Measurements from ENCODE around the gene ENPP1.

Gene ENPP1

GRCh38 chr6:131917763-131918649 is 110.2 kb downstream of the ENPP1 start:
- DNase-seq: no peak

DNA sequence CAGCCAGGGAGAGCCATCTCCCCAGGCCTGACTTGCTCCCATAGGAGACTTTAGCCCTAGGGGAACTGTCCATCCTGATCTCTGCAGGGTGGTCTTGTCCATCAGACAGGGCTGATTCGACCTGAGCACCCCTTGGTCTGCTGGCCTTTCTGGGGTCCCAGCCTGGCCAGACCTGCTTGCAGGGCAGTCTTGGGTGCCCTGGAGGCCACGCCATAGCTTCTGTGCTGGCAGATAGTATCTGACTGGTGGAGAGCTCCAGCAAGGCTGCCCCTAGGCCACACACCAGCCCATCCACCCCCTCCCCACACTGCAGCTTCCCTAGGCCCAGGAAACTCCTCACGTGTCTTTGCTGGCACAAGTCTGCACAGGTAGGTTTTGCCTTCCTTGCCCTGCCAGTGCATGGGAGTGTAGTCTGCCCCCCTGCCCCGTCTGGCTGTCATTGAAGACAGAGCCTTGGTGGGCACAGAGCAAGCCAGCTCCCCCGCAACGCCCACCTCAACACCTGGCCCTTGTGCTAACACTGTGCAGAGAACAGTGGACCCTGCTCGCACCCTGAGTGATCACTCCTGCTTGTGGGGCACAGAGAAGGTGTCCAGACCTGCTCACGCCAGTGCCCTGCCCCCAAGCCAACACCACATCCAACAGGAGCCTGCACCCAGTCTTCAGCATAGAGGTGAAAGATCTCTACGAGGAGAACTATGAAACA is 111.0 kb downstream of the ENPP1 start:
- no peak for DNase-seq

GRCh38 chr6:131920656-131921055 is 112.8 kb downstream of the ENPP1 start:
- DNase-seq: no peak

DNA sequence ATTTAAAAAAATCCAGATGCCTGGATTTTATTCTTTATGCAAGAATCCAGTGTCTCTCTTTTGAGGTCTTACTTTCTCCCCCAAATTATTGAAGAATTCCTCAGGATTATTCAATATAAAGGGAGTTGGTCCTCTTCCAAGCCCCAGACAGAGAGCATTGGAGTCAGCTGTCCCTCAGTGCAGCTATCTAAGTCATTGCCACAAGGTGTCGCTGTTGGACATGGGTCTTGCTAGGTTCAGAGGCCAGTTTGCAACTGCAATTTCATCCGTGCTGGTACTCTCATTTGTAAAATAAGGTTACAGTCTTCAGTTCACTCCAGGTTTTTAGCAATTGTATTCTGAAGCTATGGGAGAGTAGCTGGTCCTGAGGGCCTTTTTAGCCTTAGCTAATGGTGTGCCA is 115.5 kb downstream of the ENPP1 start:
- no peak for DNase-seq

DNA sequence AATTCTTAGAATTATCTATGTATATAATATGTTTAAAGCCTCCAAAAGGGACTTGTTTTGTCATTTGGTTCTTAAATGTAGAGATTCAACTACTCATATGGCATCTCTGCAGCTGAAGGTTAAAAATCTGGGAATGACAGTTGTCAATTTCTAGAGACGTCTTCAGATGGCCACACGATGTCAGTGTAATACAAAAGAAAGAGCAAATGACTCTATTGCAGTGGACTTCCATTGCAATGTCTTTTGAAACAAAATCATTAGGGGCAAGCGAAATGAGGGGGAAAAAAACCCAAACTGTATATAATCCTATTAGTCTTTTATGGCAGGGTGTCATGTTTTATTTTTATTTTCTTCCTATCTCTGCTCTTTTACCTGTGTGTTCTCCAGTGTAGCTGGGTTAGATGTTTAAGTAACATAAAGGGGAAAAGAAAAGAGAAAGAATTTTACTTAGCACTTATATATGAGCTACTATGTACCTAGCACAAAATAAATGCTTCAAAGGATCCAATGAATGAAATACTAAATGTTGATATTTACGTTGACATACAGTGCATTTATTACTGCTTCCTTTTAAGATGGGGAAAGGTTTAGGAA is 117.2 kb downstream of the ENPP1 start:
- DNase-seq: no peak

DNA sequence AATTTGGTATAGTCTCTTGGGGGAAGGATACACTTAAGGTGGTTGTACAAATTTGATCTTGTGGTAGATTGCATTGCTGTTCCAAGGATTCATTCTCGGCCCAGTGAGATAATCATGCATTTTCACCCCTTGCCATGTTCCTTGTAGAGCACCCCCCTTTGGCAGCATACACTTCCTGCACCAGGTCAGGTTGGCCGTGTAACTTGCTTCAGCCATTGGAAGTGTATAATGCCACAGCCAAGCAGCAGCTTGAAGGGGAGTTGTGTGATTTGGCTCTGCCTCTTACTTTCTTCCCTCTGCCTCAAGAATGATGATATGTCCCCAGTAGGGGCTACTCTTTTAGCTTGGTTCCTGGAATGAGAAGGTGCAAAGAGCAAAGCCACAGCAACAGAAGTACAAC is 121.4 kb downstream of the ENPP1 start:
- no peak for DNase-seq

DNA sequence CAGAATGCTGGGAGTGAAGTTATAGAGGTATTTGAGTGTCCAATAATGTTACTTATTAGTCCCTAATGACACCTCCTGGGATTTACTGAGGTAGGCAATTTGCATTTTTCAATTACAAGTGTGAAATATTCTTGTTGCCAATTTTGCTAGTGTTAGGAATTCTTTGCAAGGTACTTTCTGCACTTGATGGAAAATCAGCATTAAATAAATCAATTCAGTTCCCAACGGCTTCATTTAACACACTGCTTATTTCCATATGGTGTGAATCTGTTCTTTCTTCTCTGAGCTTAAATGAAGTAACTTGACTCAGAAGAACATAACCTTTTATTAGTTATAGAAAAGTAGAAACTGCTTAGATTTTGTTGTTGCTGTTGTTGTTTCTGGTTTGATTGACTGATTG is 122.2 kb downstream of the ENPP1 start:
- no peak for DNase-seq

GRCh38 chr6:131931063-131931750 is 123.4 kb downstream of the ENPP1 start:
- no peak for DNase-seq

GRCh38 chr6:131936156-131936555 is 128.3 kb downstream of the ENPP1 start:
- no peak for DNase-seq

DNA sequence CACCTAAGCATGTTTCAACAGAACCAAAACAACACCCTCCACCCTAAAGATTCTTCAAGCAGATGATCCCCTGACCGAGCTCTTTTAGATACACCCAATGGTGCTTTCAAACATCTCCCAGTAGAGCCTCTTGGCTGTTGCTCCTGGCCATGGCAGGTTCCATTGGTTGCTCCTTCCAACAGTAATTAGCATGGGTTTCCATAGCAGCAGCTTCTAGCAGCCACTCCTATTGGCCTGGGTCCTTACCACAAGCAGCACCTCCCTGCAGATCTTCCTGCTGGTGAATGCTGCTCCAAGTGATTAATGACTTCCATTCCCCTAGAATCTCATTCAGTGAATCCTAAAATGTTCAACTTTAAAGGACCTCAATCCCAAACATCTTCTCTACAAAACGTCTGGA is 129.4 kb downstream of the ENPP1 start:
- DNase-seq: no peak

- no peak for DNase-seq
Measured at GRCh38 chr6:131937703-131938631, 130.1 kb downstream of the ENPP1 start.

Measured in 8988T (cell line).